Gastroesophageal sphincter (tissue), 3 donors: ENCODE data around the gene MXRA7.

Experiments used
- CTCF ChIP-seq, 4 experiments: fragments of 200-600 bp in 2 of 4; fragments of 450-650 bp in 2 of 4; sonication (generic) in 1 of 4; IDR thresholded peaks; one replicate each; pipeline ENCODE4 v1.5.1; 2017 to 2019; ENCODE audit warnings: antibody characterized with exemption in 4 of 4, mild to moderate bottlenecking in 2 of 4, moderate library complexity in 2 of 4
- POLR2AphosphoS5 ChIP-seq: sonication (generic); formaldehyde crosslinking; IDR thresholded peaks from one replicate; pipeline ENCODE4 v1.6.1; 2017; ENCODE audit warnings: antibody characterized with exemption

GRCh38 chr17:76716839-76717215 is 6.1 kb upstream of the MXRA7 start:
- TF ChIP-seq POLR2AphosphoS5 (no peak), CTCF (IDR thresholded peaks at IDR 0.05) (no peak)
